Astrocyte of the cerebellum (primary cell): ENCODE measurements around the gene PIK3CD.
"Not testable (repeated sequence)": the region's sequence is repeated elsewhere in the genome, so short reads cannot be mapped to it uniquely, and the experiment has no call there.

Source experiments
- DNase-seq: peaks from one replicate; pipeline ENCODE4 v3.0.0-alpha.2; 2011; ENCODE audit warnings: low read depth
- H3K4me3 ChIP-seq: 2 replicates; pipeline ENCODE4 v1.5.1; 2011; ENCODE audit warnings: mild to moderate bottlenecking, low read depth, low read length, moderate library complexity
- in situ Hi-C: cut with HindIII; loops from 2 replicates; pipeline ENCODE4 v1.10.0; 2017; ENCODE audit warnings: low sequenced_read_pairs
- TF ChIP-seq, protein P1 (sequence below): IDR thresholded peaks from 2 replicates; pipeline ENCODE4 v1.5.1; 2012; ENCODE audit warnings: low read length, low read depth, moderate library complexity, mild to moderate bottlenecking; ENCODE audit errors: missing control alignments

The PIK3CD gene

DNA sequence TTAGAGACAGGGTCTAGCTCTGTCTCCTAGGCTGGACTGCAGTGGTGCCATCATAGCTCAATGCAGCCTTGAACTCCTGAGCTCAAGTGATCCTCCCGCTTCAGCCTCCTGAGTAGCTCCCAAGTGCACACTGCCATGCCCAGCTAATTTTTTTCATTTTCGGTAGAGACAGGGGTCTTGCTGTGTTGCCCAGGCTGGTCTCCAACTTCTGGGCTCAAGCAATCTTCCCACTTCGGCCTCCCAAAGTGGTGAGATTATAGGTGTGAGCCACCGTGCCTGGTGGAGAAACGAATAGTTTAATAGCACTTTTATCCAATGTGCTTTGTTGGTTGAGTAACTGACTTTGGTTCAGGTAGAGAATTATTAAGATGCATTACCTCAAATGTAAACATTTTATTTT lies 20.9 kb downstream of the PIK3CD start:
- in situ Hi-C loops: no loop called here
- TF ChIP-seq, protein P1, sequence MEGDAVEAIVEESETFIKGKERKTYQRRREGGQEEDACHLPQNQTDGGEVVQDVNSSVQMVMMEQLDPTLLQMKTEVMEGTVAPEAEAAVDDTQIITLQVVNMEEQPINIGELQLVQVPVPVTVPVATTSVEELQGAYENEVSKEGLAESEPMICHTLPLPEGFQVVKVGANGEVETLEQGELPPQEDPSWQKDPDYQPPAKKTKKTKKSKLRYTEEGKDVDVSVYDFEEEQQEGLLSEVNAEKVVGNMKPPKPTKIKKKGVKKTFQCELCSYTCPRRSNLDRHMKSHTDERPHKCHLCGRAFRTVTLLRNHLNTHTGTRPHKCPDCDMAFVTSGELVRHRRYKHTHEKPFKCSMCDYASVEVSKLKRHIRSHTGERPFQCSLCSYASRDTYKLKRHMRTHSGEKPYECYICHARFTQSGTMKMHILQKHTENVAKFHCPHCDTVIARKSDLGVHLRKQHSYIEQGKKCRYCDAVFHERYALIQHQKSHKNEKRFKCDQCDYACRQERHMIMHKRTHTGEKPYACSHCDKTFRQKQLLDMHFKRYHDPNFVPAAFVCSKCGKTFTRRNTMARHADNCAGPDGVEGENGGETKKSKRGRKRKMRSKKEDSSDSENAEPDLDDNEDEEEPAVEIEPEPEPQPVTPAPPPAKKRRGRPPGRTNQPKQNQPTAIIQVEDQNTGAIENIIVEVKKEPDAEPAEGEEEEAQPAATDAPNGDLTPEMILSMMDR: no peak
- DNase-seq: no peak
- H3K4me3 ChIP-seq: no peak overlapping the region

DNA sequence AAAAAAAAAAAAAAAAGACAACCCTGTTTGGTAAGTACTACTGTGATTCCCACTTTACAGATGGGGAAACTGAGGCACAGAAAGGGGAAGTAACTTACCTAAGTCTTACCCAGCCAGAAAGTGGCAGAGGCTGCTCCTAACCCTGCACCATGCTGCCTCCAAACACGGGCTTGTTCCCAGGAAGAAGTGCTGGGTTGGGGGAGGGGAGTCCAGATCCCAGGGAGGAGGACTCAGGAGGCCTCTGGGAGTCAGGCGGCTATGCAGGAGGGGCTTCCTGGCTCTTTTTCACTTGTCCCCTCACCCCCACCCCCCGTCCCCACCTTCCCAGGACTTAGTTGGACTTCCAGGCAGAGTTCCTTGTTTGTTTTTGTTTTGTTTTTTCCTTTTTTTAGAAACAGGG lies 23.9 kb downstream of the PIK3CD start:
- H3K4me3 ChIP-seq: no peak overlapping the region
- TF ChIP-seq, protein P1: no peak
- no peak for DNase-seq
- in situ Hi-C loops: no loop called here

DNA sequence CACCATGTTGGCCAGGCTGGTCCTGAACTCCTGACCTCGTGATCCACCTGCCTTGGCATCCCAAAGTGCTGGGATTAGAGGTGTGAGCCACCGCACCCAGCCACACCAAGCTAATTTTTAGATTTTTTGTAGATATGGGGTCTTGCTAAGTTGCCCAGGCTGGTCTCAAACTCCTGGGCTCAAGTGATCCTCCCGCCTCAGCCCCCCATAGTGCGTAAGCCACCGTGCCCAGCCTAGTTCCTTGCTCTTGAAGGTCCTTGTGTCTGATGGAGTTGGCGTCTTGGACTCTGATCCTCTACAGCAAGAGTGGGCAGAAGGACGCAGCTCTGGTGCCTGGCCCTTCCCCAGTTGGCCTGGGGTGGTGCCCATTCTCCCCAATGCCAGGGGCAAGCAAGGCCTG lies 24.6 kb downstream of the PIK3CD start:
- in situ Hi-C loops, H3K4me3 ChIP-seq, DNase-seq: not testable (repeated sequence)

- no peak for DNase-seq
- H3K4me3 ChIP-seq: no peak overlapping the region
- TF ChIP-seq, protein P1: no peak
- in situ Hi-C loops: no loop called here
These were observed 25.4 kb downstream of the PIK3CD start for GRCh38 chr1:9676815-9677393.

- H3K4me3 ChIP-seq: no peak overlapping the region
- TF ChIP-seq, protein P1: no peak
- in situ Hi-C loops: no loop called here
- DNase-seq: no peak
These were observed 28.6 kb downstream of the PIK3CD start for GRCh38 chr1:9680091-9680490.

DNA sequence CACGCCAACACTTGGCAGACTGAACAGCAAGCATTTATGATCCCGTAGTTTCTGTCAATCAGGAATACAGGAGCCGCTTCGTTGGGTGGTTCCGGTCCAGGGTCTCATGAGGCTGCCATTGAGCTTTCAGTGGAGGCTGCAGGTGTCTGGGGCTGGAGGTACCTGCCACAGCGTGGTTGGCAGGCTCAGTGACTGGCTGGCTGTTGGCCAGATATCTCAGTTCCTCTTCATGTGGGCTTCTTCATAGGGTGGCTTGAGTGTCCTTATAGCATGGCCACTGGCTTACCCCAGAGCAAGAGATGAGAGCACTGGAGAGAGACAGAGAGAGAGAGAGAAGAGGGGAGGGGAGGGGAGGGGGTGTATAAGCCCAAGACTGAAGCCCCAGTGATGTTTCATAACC lies 29.3 kb downstream of the PIK3CD start:
- no peak for DNase-seq
- TF ChIP-seq, protein P1: no peak
- in situ Hi-C loops: no loop called here
- H3K4me3 ChIP-seq: no peak overlapping the region

DNA sequence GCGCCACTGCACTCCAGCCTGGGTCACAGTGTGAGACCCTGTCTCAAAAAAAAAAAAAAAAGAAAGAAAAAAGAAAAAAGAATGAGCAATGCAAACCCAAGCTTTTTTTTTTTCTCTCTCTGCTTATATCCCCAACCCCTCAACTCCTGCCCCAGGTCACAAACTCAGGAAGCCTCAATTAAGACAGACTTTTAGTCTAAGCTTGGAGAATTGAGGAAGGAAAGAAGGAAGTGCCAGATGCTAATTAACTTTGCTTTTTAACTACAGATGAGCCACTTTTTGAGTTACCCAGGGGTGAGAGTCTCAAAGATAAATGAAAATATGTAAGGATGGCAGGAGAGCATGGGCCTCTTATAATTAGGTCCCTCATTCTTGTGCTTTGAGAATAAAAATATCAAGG lies 33.3 kb downstream of the PIK3CD start:
- in situ Hi-C loops: no loop called here
- TF ChIP-seq, protein P1: no peak
- H3K4me3 ChIP-seq: no peak overlapping the region
- no peak for DNase-seq
